Tibial artery (tissue), 4 donors: Measurements from ENCODE around the gene PLEKHG3.

Experiments
- DNase-seq, 2 donors: peaks; one replicate each; pipeline ENCODE4 v3.0.0-alpha.2; 2019
- H3K27ac ChIP-seq, 2 donors: fragments of 200-600 bp; sonication (generic) in 1 of 2; 1 replicate in 1 of 2; 2 replicates in 1 of 2; pipeline ENCODE4 v1.5.1; 2018 to 2019; ENCODE audit warnings: mild to moderate bottlenecking in 1 of 2
- H3K27me3 ChIP-seq, 2 donors: fragments of 200-600 bp; sonication (generic) in 1 of 2; one replicate each; pipeline versions ENCODE4 v1.5.1 to v1.6.0; 2016 to 2019
- H3K36me3 ChIP-seq, 3 donors: fragments of 200-600 bp; sonication (generic) in 2 of 3; one replicate each; pipeline ENCODE4 v1.5.1; 2016 to 2019; ENCODE audit warnings: mild to moderate bottlenecking in 2 of 3
- H3K4me1 ChIP-seq, 4 donors: fragments of 200-600 bp; sonication (generic) in 2 of 4; 1 replicate in 3 of 4; 2 replicates in 1 of 4; pipeline ENCODE4 v1.5.1; 2016 to 2019
- H3K4me3 ChIP-seq, 2 donors: fragments of 200-600 bp; sonication (generic) in 1 of 2; 1 replicate in 1 of 2; 2 replicates in 1 of 2; pipeline ENCODE4 v1.5.1; 2018 to 2019; ENCODE audit warnings: mild to moderate bottlenecking in 2 of 2
- H3K9me3 ChIP-seq, 3 donors: fragments of 200-600 bp; sonication (generic) in 1 of 3; one replicate each; pipeline ENCODE4 v1.5.1; 2016 to 2019
- intact Hi-C: fragments of 100-400 bp; cut with DNase I; formaldehyde crosslinking; loops from one replicate; pipeline ENCODE4 v1.15.0; 2023; ENCODE audit warnings: low total_unique reads
- TF ChIP-seq, protein P1 (sequence below), 2 experiments: fragments of 200-600 bp in 1 of 2; fragments of 450-650 bp in 1 of 2; IDR thresholded peaks; one replicate each; pipeline ENCODE4 v1.5.1; 2017 to 2019; ENCODE audit warnings: antibody characterized with exemption in 2 of 2, mild to moderate bottlenecking in 1 of 2, moderate library complexity in 1 of 2

PLEKHG3 gene

DNA sequence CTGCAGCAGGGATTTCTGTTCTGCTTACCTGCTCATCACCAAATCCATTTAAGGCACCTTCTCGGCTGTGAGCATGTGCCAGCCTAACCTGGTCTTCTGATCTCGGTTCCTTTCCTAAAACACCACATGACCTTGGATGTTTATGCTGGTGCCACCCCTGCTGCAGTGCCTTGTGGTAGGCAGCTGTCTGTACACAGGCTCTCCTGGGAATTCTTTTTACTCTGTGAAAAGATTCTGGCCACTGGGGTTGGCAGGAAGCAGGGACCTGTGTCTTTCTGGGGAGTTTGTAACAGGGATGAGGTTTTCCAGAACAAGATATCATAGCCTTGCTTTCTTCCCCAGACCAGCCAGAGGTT is 10.4 kb upstream of the PLEKHG3 start:
- Histone ChIP-seq H3K27me3 (no peaks in the 10 kb centered on the region), H3K36me3 (no peaks in the 10 kb centered on the region), H3K27ac (peak overlapping the region; percentile 90 to 93), H3K9me3 (no peaks in the 10 kb centered on the region), H3K4me1 (peaks cover 0 to 64% (median 23%) of the 10 kb centered on the region in 4 donors), H3K4me3 (no peak overlapping the region)
- TF ChIP-seq, protein P1, sequence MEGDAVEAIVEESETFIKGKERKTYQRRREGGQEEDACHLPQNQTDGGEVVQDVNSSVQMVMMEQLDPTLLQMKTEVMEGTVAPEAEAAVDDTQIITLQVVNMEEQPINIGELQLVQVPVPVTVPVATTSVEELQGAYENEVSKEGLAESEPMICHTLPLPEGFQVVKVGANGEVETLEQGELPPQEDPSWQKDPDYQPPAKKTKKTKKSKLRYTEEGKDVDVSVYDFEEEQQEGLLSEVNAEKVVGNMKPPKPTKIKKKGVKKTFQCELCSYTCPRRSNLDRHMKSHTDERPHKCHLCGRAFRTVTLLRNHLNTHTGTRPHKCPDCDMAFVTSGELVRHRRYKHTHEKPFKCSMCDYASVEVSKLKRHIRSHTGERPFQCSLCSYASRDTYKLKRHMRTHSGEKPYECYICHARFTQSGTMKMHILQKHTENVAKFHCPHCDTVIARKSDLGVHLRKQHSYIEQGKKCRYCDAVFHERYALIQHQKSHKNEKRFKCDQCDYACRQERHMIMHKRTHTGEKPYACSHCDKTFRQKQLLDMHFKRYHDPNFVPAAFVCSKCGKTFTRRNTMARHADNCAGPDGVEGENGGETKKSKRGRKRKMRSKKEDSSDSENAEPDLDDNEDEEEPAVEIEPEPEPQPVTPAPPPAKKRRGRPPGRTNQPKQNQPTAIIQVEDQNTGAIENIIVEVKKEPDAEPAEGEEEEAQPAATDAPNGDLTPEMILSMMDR (IDR thresholded peaks at IDR 0.05): peak; percentile 10 to 33
- intact Hi-C loops: no loop called here
- peak; percentile 43 to 83 for DNase-seq

DNA sequence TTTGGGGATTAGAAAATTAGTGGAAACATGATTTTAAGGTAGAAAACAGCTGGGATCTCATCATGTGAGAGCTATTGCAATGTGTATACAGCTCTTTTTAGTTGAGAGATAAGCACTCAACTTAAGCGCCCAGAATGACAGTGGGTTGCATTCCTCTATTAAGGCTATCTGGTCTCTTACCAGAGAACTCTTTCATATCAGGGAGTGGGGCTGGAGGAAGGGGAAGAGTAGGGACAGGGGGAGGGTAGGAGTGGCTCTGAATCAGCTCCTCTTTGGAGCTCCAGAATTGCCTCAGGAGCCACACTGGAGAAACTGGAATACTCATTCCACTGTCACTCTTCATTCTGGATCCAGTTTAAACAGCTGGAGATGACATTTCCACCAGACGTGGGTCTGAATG is 9.2 kb upstream of the PLEKHG3 start:
- H3K4me1 ChIP-seq: peaks cover 0 to 65% (median 23%) of the 10 kb centered on the region in 4 donors
- DNase-seq: no peak
- intact Hi-C loops: no loop called here

DNA sequence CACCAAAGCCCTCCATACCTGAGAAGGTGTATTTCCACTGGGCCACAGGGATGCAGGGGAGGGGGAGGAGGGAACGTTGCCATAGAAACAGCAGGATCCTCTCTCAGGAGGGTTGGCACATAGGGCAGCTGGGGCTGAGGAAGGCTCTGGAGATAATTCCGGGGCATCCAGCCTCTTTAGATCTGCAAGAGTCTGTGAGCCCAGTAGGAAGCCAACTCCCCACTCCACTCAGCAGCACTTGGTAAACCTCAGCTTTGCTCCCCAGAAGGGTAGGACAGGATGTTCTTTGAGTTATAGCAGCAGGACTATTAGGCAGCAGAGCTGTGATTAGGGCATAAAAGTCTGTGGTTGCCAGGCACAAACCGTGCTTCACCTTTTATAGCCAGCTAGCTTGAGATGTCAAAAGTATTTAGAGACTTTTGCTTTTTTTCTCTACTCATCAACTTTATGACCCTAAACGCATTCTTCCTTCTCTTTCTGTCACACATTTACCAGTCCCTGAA is 7.8 kb upstream of the PLEKHG3 start:
- peaks cover 0 to 65% (median 23%) of the 10 kb centered on the region in 4 donors for H3K4me1 ChIP-seq

More for the DNA sequence above, 9.2 kb upstream of the PLEKHG3 start:
- peak overlapping the region; percentile 90 to 93 for H3K27ac ChIP-seq
- no peaks in the 10 kb centered on the region for H3K9me3 ChIP-seq
- no peaks in the 10 kb centered on the region for H3K27me3 ChIP-seq
- H3K36me3 ChIP-seq: no peaks in the 10 kb centered on the region
- H3K4me3 ChIP-seq: no peak overlapping the region
- TF ChIP-seq, protein P1 (IDR thresholded peaks at IDR 0.05): no peak

DNA sequence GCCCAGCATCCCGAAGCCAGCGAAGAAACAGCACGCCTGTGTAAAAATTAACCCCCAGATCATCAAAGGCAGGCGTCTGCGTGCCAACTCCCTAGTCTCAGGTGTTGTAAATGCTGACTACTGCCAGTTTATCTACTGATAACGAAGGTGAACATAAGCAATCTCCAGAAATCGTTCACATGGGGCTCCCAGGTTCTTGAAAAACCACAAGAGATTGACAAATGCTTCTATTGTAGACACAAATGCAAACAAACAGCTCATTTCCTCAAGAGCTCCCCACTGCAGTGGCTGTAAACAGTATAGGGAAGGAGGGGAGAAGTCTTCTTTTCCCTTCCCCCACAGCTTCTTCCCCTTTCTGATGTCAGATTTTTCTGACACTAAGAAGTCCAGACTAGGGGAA is 5.3 kb upstream of the PLEKHG3 start:
- H3K27me3 ChIP-seq: no peaks in the 10 kb centered on the region
- intact Hi-C loops: no loop called here
- DNase-seq: peak; percentile 18 to 39
- no peak overlapping the region for H3K4me3 ChIP-seq
- TF ChIP-seq, protein P1 (IDR thresholded peaks at IDR 0.05): no peak
- no peaks in the 10 kb centered on the region for H3K36me3 ChIP-seq
- peaks cover 0 to 66% (median 20%) of the 10 kb centered on the region in 4 donors for H3K4me1 ChIP-seq
- H3K9me3 ChIP-seq: no peaks in the 10 kb centered on the region
- H3K27ac ChIP-seq: peak overlapping the region; percentile 90 to 93

More for the DNA sequence above, 7.8 kb upstream of the PLEKHG3 start:
- peak; percentile 32 to 84 for DNase-seq
- H3K36me3 ChIP-seq: no peaks in the 10 kb centered on the region
- peak overlapping the region; percentile 90 to 93 for H3K27ac ChIP-seq
- no peaks in the 10 kb centered on the region for H3K9me3 ChIP-seq
- peak overlapping the region; percentile 40 to 44 for H3K4me3 ChIP-seq
- TF ChIP-seq, protein P1 (IDR thresholded peaks at IDR 0.05): no peak
- H3K27me3 ChIP-seq: no peaks in the 10 kb centered on the region
- intact Hi-C loops: no loop called here

DNA sequence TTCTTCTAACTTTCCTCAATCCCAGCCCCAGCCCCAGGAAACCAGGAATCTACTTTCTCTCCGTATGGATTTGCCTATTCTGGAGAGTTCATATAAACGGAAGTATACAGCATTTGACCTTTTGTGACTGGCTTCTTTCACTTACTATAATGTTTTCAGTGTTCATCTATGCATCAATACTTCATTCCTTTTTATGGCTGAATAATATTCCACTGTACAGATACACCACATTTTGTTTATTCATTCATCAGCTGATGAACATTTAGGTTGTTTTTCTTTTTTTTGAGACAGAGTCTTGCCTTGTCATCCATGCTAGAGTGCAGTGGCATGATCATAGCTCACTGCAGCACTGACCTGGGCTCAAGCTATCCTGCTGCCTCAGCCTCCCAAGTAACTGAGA is 3.9 kb upstream of the PLEKHG3 start:
- H3K27me3 ChIP-seq: no peaks in the 10 kb centered on the region
- DNase-seq: peak in 1 of 2 donors; percentile 3
- intact Hi-C loops: no loop called here

More for the DNA sequence above, 3.9 kb upstream of the PLEKHG3 start:
- H3K36me3 ChIP-seq: no peaks in the 10 kb centered on the region
- H3K4me3 ChIP-seq: no peak overlapping the region
- TF ChIP-seq, protein P1 (IDR thresholded peaks at IDR 0.05): no peak
- H3K27ac ChIP-seq: peak overlapping the region in 1 of 2 donors; percentile 7
- peaks cover 0 to 53% (median 11%) of the 10 kb centered on the region in 4 donors for H3K4me1 ChIP-seq
- no peaks in the 10 kb centered on the region for H3K9me3 ChIP-seq
